ENCODE data around the gene AIF1L. TPM values are rescaled to one million over a fixed set of nuclear protein-coding genes. Genes with fewer than 3 reads are reported as not detected.

AIF1L gene
- total and polyA plus RNA-seq, 3 donors from 2014 or later: 8.3 to 24.6 (median 14.9) TPM

- WGBS, 2 donors: 82 to 94% methylated on average over 3 to 21 of the region's 21 CpGs
- Histone ChIP-seq H3K36me3 (ENCODE audit: low read depth, missing control alignments) (no peaks in the 10 kb centered on the region), H3K9me3 (no peaks in the 10 kb centered on the region), H3K27ac (no peak overlapping the region), H3K4me1 (no peaks in the 10 kb centered on the region), H3K4me3 (no peak overlapping the region), H3K27me3 (no peaks in the 10 kb centered on the region)
- intact Hi-C loops (cut with DNase I; ENCODE audit: low total_unique reads): loop anchor here (5.0 to 10.0 kb wide), 2 partner anchors 38 to 345 kb away; no protein-coding TSS in a partner anchor
- TF ChIP-seq CTCF (IDR thresholded peaks at IDR 0.05): no peak
- no peak for TF ChIP-seq POLR2A (IDR thresholded peaks at IDR 0.05)
- DNase-seq: no peak
Observed at GRCh38 chr9:131049829-131050715, 46.3 kb upstream of the AIF1L start.

- no peak for TF ChIP-seq POLR2A (IDR thresholded peaks at IDR 0.05)
- TF ChIP-seq CTCF (IDR thresholded peaks at IDR 0.05): no peak
- WGBS, 2 donors: 91% methylated on average over 17 of the region's 17 CpGs
- intact Hi-C loops (cut with DNase I; ENCODE audit: low total_unique reads): no loop called here
- no peaks in the 10 kb centered on the region for H3K36me3 ChIP-seq (ENCODE audit: low read depth, missing control alignments)
- H3K9me3 ChIP-seq: no peaks in the 10 kb centered on the region
- no peak overlapping the region for H3K4me3 ChIP-seq
- DNase-seq: no peak
- H3K27ac ChIP-seq: no peak overlapping the region
- H3K4me1 ChIP-seq: no peaks in the 10 kb centered on the region
- no peaks in the 10 kb centered on the region for H3K27me3 ChIP-seq
Observed at GRCh38 chr9:131050831-131051230, 45.5 kb upstream of the AIF1L start.

- TF ChIP-seq POLR2A (IDR thresholded peaks at IDR 0.05): no peak
- TF ChIP-seq CTCF (IDR thresholded peaks at IDR 0.05): no peak
- Histone ChIP-seq H3K9me3 (no peaks in the 10 kb centered on the region), H3K36me3 (ENCODE audit: low read depth, missing control alignments) (no peaks in the 10 kb centered on the region), H3K27ac (no peak overlapping the region), H3K27me3 (no peaks in the 10 kb centered on the region), H3K4me1 (no peaks in the 10 kb centered on the region), H3K4me3 (no peak overlapping the region)
- intact Hi-C loops (cut with DNase I; ENCODE audit: low total_unique reads): no loop called here
- WGBS, 2 donors: 77% methylated on average over 24 to 25 of the region's 25 CpGs
- DNase-seq: no peak
Observed at GRCh38 chr9:131051592-131052517, 44.5 kb upstream of the AIF1L start.

- 94 to 95% methylated on average over 3 of the region's 3 CpGs for WGBS, 2 donors
- no peaks in the 10 kb centered on the region for H3K9me3 ChIP-seq
- no peak overlapping the region for H3K27ac ChIP-seq
- no peaks in the 10 kb centered on the region for H3K27me3 ChIP-seq
- DNase-seq: no peak
- no peaks in the 10 kb centered on the region for H3K36me3 ChIP-seq (ENCODE audit: low read depth, missing control alignments)
- intact Hi-C loops (cut with DNase I; ENCODE audit: low total_unique reads): no loop called here
- no peaks in the 10 kb centered on the region for H3K4me1 ChIP-seq
- H3K4me3 ChIP-seq: no peak overlapping the region
- TF ChIP-seq CTCF (IDR thresholded peaks at IDR 0.05): no peak
- TF ChIP-seq POLR2A (IDR thresholded peaks at IDR 0.05): no peak
Observed at GRCh38 chr9:131053896-131054295, 42.4 kb upstream of the AIF1L start.
